HepG2 (cell line): ENCODE data around the gene SCAPER. TPM values are rescaled to one million over a fixed set of nuclear protein-coding genes. Genes with fewer than 3 reads are reported as not detected.

Experiments used
- ATAC-seq: fragments of 200-7000 bp; cut with Tn5 transposase; 3 replicates; pipeline ENCODE4 v1.9.1; 2020; ENCODE audit warnings: mild to moderate bottlenecking, moderate library complexity
- BruUV-seq: library from RNA; stranded (reverse); fragments of 400-500 nt; replicated peaks from 2 replicates; lab custom pipeline; 2021; lab: Mats Ljungman, UMichigan
- CTCF ChIA-PET: fragments of 300-600 bp; formaldehyde crosslinking; extraction: SDS; loops from one replicate; lab custom pipeline; 2021; ENCODE audit warnings: low total read pairs, inconsistent platforms, low intra/inter-chr PET ratio; lab: Yijun Ruan, JAX
- POLR2A ChIA-PET: fragments of 350-600 bp; sonication (Branson Sonifier 250); formaldehyde crosslinking; loops from one replicate; lab custom pipeline; 2020; ENCODE audit warnings: antibody characterized with exemption, inconsistent platforms; lab: Yijun Ruan, JAX
- DNase-seq: peaks from one replicate; pipeline ENCODE4 v3.0.0-alpha.2; 2015; ENCODE audit warnings: low spot score
- FAIRE-seq: peaks from 3 replicates; lab custom pipeline; 2011; peaks lifted over from hg19 to GRCh38; lab: Jason Lieb, UNC
- H2AFZ ChIP-seq: one replicate; pipeline ENCODE4 v1.6.1; 2011; ENCODE audit warnings: low read length, inconsistent platforms
- H3K27ac ChIP-seq: fragments of 300-600 bp; 3 replicates; pipeline ENCODE4 v1.8.0; 2011; ENCODE audit warnings: mixed run types, mild to moderate bottlenecking, mixed read lengths, low read length, inconsistent platforms; ENCODE audit not compliant: insufficient read depth; ENCODE audit errors: extremely low read length
- H3K27me3 ChIP-seq, 2 experiments: fragments of 200-600 bp in 1 of 2; 2 replicates in 1 of 2; 3 replicates in 1 of 2; pipeline versions ENCODE4 v1.6.0 to v1.8.0; 2011; ENCODE audit warnings: low read length in 2 of 2, mild to moderate bottlenecking in 2 of 2, moderate library complexity in 2 of 2, inconsistent platforms in 1 of 2; ENCODE audit not compliant: insufficient read depth in 2 of 2, control insufficient read depth in 1 of 2
- H3K36me3 ChIP-seq, 2 experiments: fragments of 200-600 bp in 1 of 2; replicated peaks in 1 of 2; 2 replicates in 1 of 2; 3 replicates in 1 of 2; pipeline versions ENCODE4 v1.5.1 to v1.8.0; 2011; ENCODE audit warnings: low read length in 2 of 2, inconsistent platforms in 1 of 2; ENCODE audit not compliant: insufficient read depth in 2 of 2, control insufficient read depth in 1 of 2
- H3K4me1 ChIP-seq: 2 replicates; pipeline ENCODE4 v1.5.1; 2012; ENCODE audit warnings: low read length, inconsistent platforms; ENCODE audit not compliant: insufficient read depth
- H3K4me2 ChIP-seq: 2 replicates; pipeline ENCODE4 v1.6.0; 2011; ENCODE audit warnings: low read depth, low read length, inconsistent platforms
- H3K4me3 ChIP-seq, 3 experiments: fragments of 200-600 bp in 1 of 3; sonication (generic), shearing (Covaris generic) in 1 of 3; replicated peaks in 1 of 3; 2 replicates each; pipeline ENCODE4 v1.5.1; 2011 to 2016; ENCODE audit warnings: low read length in 3 of 3, inconsistent platforms in 2 of 3, low read depth in 2 of 3, mild to moderate bottlenecking in 2 of 3, control low read depth in 1 of 3, mixed read lengths in 1 of 3; ENCODE audit not compliant: insufficient read depth in 1 of 3
- H3K79me2 ChIP-seq: one replicate; pipeline ENCODE4 v1.6.1; 2011; ENCODE audit warnings: low read length, inconsistent platforms; ENCODE audit not compliant: insufficient read depth
- H3K9ac ChIP-seq: 2 replicates; pipeline ENCODE4 v1.6.0; 2011; ENCODE audit warnings: mild to moderate bottlenecking, low read depth, low read length, inconsistent platforms; ENCODE audit not compliant: insufficient read depth
- H3K9me3 ChIP-seq: 2 replicates; pipeline ENCODE4 v1.5.1; 2012; ENCODE audit warnings: mild to moderate bottlenecking, low read length
- H4K20me1 ChIP-seq: 2 replicates; pipeline ENCODE4 v1.6.0; 2011; ENCODE audit warnings: inconsistent platforms, mild to moderate bottlenecking, low read length, moderate library complexity; ENCODE audit not compliant: insufficient read depth
- FOXM1 ChIP-seq: sonication (generic); formaldehyde crosslinking; IDR thresholded peaks from 2 replicates; pipeline ENCODE4 v1.5.0; 2020; ENCODE audit warnings: missing genetic modification reagents
- PREB ChIP-seq: sonication (generic); formaldehyde crosslinking; IDR thresholded peaks from 2 replicates; pipeline ENCODE4 v1.4.0; 2020; ENCODE audit warnings: missing genetic modification reagents
- THAP8 ChIP-seq: sonication (generic); formaldehyde crosslinking; IDR thresholded peaks from 2 replicates; pipeline ENCODE4 v1.5.1; 2020; ENCODE audit warnings: missing genetic modification reagents, mild to moderate bottlenecking, borderline replicate concordance
- ZNF768 ChIP-seq: sonication (generic); formaldehyde crosslinking; IDR thresholded peaks from 2 replicates; pipeline ENCODE4 v1.4.0; 2020; ENCODE audit warnings: missing genetic modification reagents
- WGBS: methylation state at CpG from one replicate; pipeline ENCODE4 v1.1.6; 2017; ENCODE audit warnings: low lambda C conversion rate; 5-methylcytosine and 5-hydroxymethylcytosine counted together
- in situ Hi-C: cut with HindIII; loops from 2 replicates; pipeline ENCODE4 v1.10.0; 2017; ENCODE audit warnings: low pct_unique_long_range_greater_than_20kb; ENCODE audit not compliant: extremely low pct_ligation_motif_present
- intact Hi-C: fragments of 100-400 bp; cut with micrococcal nuclease; formaldehyde crosslinking; loops from one replicate; pipeline ENCODE4 v1.10.0; 2022; ENCODE audit not compliant: unreplicated experiment
- polyA plus RNA-seq, 8 experiments: library from polyadenylated mRNA; depleted of rRNA in 3 of 8; stranded (reverse) in 7 of 8; unstranded in 1 of 8; fragments of >200 nt; fragmentation: Illumina TruSeq in 4 of 8; extraction: Trizol in 4 of 8; gene quantifications; 2 replicates each; pipeline versions ENCODE4 v1.2.1 to v1.2.3, GENCODE V29; 2011 to 2016; ENCODE audit warnings: low read depth in 4 of 8, missing spikeins in 1 of 8, mixed read lengths in 1 of 8; ENCODE audit not compliant: insufficient read depth in 1 of 8
- total RNA-seq, 5 experiments: library from RNA; depleted of rRNA; stranded (reverse); fragments of >200 nt; fragmentation: Illumina TruSeq; extraction: Trizol; gene quantifications; 2 replicates each; pipeline ENCODE4 v1.2.3, GENCODE V29; 2016; ENCODE audit warnings: low read depth in 1 of 5

SCAPER gene
- total and polyA plus RNA-seq, 2 of the 13 experiments (the other 11 are each of a cell fraction or from before 2014, with no cell fraction given) = 4.3 to 10.5 TPM

- BruUV-seq = no TSS peak
- TF ChIP-seq PREB = no peak
Measured at GRCh38 chr15:76344893-76345582, 560.1 kb downstream of the SCAPER start.

GRCh38 chr15:76343313-76343996, 561.7 kb downstream of the SCAPER start:
- Histone ChIP-seq H3K27me3 (no peaks in the 10 kb centered on the region), H3K27ac (no peak overlapping the region), H2AFZ (no peak overlapping the region), H3K4me3 (no peak overlapping the region), H3K36me3 (peaks cover 6 to 24% of the 10 kb centered on the region in 2 experiments; a peak in 4 of 5 replicates), H3K9me3 (no peaks in the 10 kb centered on the region), H3K4me1 (peaks cover 26% of the 10 kb centered on the region), H3K4me2 (no peak overlapping the region), H3K79me2 (peaks cover 13% of the 10 kb centered on the region), H3K9ac (no peak overlapping the region), H4K20me1 (peaks cover 8% of the 10 kb centered on the region; the same call in 1 of the 2 replicates)
- no peak for ATAC-seq
- CTCF ChIA-PET = no interaction called here
- WGBS = 94% methylated on average over 16 of the region's 16 CpGs
- no peak for FAIRE-seq
- POLR2A ChIA-PET = no interaction called here
- no peak for TF ChIP-seq THAP8
- TF ChIP-seq FOXM1 (CRISPR knock-in tag) = no peak
- TF ChIP-seq ZNF768 (CRISPR knock-in tag) = no peak
- no TSS peak for BruUV-seq
- in situ Hi-C loops = no loop called here
- no peak for DNase-seq
- intact Hi-C loops = no loop called here

More at GRCh38 chr15:76344893-76345582, 560.1 kb downstream of the SCAPER start:
- no peaks in the 10 kb centered on the region for H3K27me3 ChIP-seq
- no peaks in the 10 kb centered on the region for H3K9me3 ChIP-seq
- 71% methylated on average over 3 of the region's 3 CpGs for WGBS
- H3K79me2 ChIP-seq = no peaks in the 10 kb centered on the region
- CTCF ChIA-PET = no interaction called here
- no peaks in the 10 kb centered on the region for H4K20me1 ChIP-seq
- FAIRE-seq = peak; percentile 8
- peak overlapping the region; percentile 78 for H3K4me2 ChIP-seq
- H3K27ac ChIP-seq = peak overlapping the region; percentile 67
- H3K9ac ChIP-seq = peak overlapping the region; percentile 77
- H3K4me3 ChIP-seq = peak overlapping the region in 1 of 3 experiments; percentile 72; a peak in 2 of 6 replicates
- ATAC-seq = no peak
- H3K4me1 ChIP-seq = peaks cover 14% of the 10 kb centered on the region
- peaks cover 6 to 24% of the 10 kb centered on the region in 2 experiments; a peak in 4 of 5 replicates for H3K36me3 ChIP-seq
- intact Hi-C loops (no loop called here), in situ Hi-C loops (no loop called here)
- H2AFZ ChIP-seq = no peak overlapping the region
- DNase-seq = no peak
- POLR2A ChIA-PET = interaction anchor here (0.8 to 3.0 kb wide), 5 partner anchors 9 to 34 kb away, joined by 3 to 91 read pairs (median 7); partner anchors contain the start of genes ETFA and ISL2
